Measurements from ENCODE around the gene CALHM6. TPM values are rescaled to one million over a fixed set of nuclear protein-coding genes. Genes with fewer than 3 reads are reported as not detected.

CALHM6 gene
- polyA plus RNA-seq, 1 experiment = 0.75 TPM

GRCh38 chr6:116471531-116471930 is 10.4 kb downstream of the CALHM6 start:
- ChIA-PET POLR2A (no interaction called here), CTCF (interaction anchor here (1.0 kb wide), 1 partner anchor 9 kb away, joined by 3 read pairs; no protein-coding TSS in a partner anchor)
- Histone ChIP-seq H3K27me3 (ENCODE audit: control insufficient read depth, insufficient read depth, low read length) (no peaks in the 10 kb centered on the region), H3K36me3 (ENCODE audit: control insufficient read depth, insufficient read depth, low read length) (no peaks in the 10 kb centered on the region), H3K4me3 (ENCODE audit: low read depth, low read length) (no peak overlapping the region)
- no peak for TF ChIP-seq CTCF (IDR thresholded peaks at IDR 0.05; ENCODE audit: insufficient read depth, low read depth, low read length)
- DNase-seq (ENCODE audit: low read depth) = no peak

GRCh38 chr6:116472706-116473105 is 11.5 kb downstream of the CALHM6 start:
- POLR2A ChIA-PET = no interaction called here
- Histone ChIP-seq H3K27me3 (ENCODE audit: control insufficient read depth, insufficient read depth, low read length) (no peaks in the 10 kb centered on the region), H3K4me3 (ENCODE audit: low read depth, low read length) (no peak overlapping the region), H3K36me3 (ENCODE audit: control insufficient read depth, insufficient read depth, low read length) (no peaks in the 10 kb centered on the region)
- TF ChIP-seq CTCF (IDR thresholded peaks at IDR 0.05; ENCODE audit: insufficient read depth, low read depth, low read length) = no peak
- DNase-seq (ENCODE audit: low read depth) = no peak
- CTCF ChIA-PET = no interaction called here

- ChIA-PET CTCF (no interaction called here), POLR2A (no interaction called here)
- no peak overlapping the region for H3K4me3 ChIP-seq (ENCODE audit: low read depth, low read length)
- H3K27me3 ChIP-seq (ENCODE audit: control insufficient read depth, insufficient read depth, low read length) = no peaks in the 10 kb centered on the region
- no peak for DNase-seq (ENCODE audit: low read depth)
- no peak for TF ChIP-seq CTCF (IDR thresholded peaks at IDR 0.05; ENCODE audit: insufficient read depth, low read depth, low read length)
- no peaks in the 10 kb centered on the region for H3K36me3 ChIP-seq (ENCODE audit: control insufficient read depth, insufficient read depth, low read length)
Measured at GRCh38 chr6:116475141-116475540, 14.0 kb downstream of the CALHM6 start.

DNA sequence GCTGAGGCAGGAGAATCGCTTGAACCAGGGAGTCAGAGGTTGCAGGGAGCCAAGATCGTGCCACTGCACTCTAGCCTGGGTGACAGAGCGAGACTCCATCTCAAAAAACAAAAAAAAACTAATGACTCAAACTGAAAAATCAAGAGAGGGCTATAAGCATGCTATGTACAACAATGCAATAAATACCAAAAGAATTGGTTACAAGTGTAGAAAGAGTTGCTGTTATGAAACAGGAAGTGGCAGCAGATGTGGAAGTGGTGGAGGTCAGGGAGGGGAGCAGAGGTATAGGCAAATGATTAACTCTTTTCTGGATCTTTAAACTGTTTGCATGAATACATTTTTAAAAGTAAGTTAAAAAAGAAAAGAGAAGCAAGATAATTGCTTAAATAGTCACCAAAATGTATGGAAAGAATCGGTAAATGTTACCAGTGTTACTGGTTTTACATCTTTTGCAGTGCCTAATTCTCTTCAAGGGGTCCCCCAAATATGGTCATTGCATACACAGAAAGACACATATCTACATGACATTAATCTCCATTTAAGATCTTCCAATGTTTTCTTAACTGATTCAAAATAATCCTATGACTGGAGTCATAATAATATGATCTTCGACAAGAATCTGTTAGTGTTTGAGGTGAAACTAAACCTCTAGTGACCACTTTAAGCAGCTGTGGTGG is 15.0 kb downstream of the CALHM6 start:
- POLR2A ChIA-PET = no interaction called here
- no peaks in the 10 kb centered on the region for H3K36me3 ChIP-seq (ENCODE audit: control insufficient read depth, insufficient read depth, low read length)
- H3K4me3 ChIP-seq (ENCODE audit: low read depth, low read length) = no peak overlapping the region
- TF ChIP-seq CTCF (IDR thresholded peaks at IDR 0.05; ENCODE audit: insufficient read depth, low read depth, low read length) = no peak
- H3K27me3 ChIP-seq (ENCODE audit: control insufficient read depth, insufficient read depth, low read length) = no peaks in the 10 kb centered on the region
- CTCF ChIA-PET = no interaction called here
- no peak for DNase-seq (ENCODE audit: low read depth)

DNA sequence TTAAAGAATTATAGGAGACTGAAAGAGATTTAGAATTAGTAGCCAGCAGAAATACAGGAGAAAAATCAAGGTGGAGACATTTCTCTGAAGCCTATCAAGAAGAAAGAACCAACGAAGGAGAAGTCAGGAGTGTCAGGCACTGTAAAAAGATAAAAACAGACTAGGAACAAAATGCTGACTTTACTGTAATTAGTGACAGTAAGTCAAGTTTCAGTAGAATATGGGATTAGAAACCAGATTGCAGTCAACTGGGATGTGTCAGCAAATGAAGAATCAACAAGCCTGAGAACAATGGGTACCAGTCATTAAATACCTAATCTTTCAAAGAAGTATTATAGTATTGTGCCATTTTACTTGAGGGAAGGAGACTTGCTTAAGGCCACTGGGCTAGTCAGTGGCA is 21.6 kb downstream of the CALHM6 start:
- POLR2A ChIA-PET = no interaction called here
- no peaks in the 10 kb centered on the region for H3K36me3 ChIP-seq (ENCODE audit: control insufficient read depth, insufficient read depth, low read length)
- CTCF ChIA-PET = no interaction called here
- no peak overlapping the region for H3K4me3 ChIP-seq (ENCODE audit: low read depth, low read length)
- no peak for TF ChIP-seq CTCF (IDR thresholded peaks at IDR 0.05; ENCODE audit: insufficient read depth, low read depth, low read length)
- DNase-seq (ENCODE audit: low read depth) = no peak
- H3K27me3 ChIP-seq (ENCODE audit: control insufficient read depth, insufficient read depth, low read length) = no peaks in the 10 kb centered on the region; the same call in 1 of the 2 replicates

Data from BJ (cell line).